ENCODE data around the gene NCK2. TPM values are rescaled to one million over a fixed set of nuclear protein-coding genes. Genes with fewer than 3 reads are reported as not detected.
A peak's percentile ranks its signal among the peaks of the same experiment; 100 is the strongest.

The NCK2 gene
- polyA plus RNA-seq, 1 of the 3 experiments (the other 2 are of a cell fraction): 42.8 TPM

DNA sequence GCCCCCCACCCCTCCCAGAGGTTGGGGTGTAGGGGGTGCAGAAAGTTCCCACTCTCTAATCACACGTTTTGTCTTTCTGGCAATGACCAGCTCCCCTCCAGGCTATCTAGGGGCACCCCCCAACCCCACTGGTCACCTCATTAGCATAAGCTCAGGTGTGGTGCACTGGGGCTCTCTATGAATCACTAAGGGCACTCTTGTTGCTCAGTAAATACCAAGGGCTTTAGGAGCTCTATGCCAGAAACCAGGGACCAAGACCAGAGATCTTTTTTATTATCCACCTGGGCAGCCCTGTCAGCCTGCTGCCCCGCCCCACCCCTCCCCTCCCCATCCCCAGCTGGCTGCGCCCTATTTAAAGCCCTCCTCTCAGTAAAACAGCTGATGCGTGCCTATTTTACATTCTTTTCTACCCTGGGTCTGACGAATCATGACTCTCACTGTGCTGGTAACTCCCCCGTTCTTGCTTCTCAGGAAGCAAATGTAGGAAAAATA is 24.3 kb downstream of the NCK2 start (continued):
- TF ChIP-seq, protein P1, sequence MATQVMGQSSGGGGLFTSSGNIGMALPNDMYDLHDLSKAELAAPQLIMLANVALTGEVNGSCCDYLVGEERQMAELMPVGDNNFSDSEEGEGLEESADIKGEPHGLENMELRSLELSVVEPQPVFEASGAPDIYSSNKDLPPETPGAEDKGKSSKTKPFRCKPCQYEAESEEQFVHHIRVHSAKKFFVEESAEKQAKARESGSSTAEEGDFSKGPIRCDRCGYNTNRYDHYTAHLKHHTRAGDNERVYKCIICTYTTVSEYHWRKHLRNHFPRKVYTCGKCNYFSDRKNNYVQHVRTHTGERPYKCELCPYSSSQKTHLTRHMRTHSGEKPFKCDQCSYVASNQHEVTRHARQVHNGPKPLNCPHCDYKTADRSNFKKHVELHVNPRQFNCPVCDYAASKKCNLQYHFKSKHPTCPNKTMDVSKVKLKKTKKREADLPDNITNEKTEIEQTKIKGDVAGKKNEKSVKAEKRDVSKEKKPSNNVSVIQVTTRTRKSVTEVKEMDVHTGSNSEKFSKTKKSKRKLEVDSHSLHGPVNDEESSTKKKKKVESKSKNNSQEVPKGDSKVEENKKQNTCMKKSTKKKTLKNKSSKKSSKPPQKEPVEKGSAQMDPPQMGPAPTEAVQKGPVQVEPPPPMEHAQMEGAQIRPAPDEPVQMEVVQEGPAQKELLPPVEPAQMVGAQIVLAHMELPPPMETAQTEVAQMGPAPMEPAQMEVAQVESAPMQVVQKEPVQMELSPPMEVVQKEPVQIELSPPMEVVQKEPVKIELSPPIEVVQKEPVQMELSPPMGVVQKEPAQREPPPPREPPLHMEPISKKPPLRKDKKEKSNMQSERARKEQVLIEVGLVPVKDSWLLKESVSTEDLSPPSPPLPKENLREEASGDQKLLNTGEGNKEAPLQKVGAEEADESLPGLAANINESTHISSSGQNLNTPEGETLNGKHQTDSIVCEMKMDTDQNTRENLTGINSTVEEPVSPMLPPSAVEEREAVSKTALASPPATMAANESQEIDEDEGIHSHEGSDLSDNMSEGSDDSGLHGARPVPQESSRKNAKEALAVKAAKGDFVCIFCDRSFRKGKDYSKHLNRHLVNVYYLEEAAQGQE (IDR thresholded peaks at IDR 0.05; ENCODE audit: low read depth, low read length): no peak
- TF ChIP-seq, protein P2, sequence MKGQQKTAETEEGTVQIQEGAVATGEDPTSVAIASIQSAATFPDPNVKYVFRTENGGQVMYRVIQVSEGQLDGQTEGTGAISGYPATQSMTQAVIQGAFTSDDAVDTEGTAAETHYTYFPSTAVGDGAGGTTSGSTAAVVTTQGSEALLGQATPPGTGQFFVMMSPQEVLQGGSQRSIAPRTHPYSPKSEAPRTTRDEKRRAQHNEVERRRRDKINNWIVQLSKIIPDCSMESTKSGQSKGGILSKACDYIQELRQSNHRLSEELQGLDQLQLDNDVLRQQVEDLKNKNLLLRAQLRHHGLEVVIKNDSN (IDR thresholded peaks at IDR 0.05; ENCODE audit: borderline replicate concordance, low read depth): no peak
- TF ChIP-seq, protein P3, sequence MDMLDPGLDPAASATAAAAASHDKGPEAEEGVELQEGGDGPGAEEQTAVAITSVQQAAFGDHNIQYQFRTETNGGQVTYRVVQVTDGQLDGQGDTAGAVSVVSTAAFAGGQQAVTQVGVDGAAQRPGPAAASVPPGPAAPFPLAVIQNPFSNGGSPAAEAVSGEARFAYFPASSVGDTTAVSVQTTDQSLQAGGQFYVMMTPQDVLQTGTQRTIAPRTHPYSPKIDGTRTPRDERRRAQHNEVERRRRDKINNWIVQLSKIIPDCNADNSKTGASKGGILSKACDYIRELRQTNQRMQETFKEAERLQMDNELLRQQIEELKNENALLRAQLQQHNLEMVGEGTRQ (IDR thresholded peaks at IDR 0.05; ENCODE audit: borderline replicate concordance, low read depth, low read length): no peak
- TF ChIP-seq MEF2A (IDR thresholded peaks at IDR 0.05; ENCODE audit: borderline replicate concordance, low read depth): no peak
- no peak for TF ChIP-seq EZH2phosphoT487 (IDR thresholded peaks at IDR 0.05; ENCODE audit: borderline replicate concordance, low read depth)
- no peak for TF ChIP-seq GATA2 (CRISPR knock-in tag; IDR thresholded peaks at IDR 0.05)
- no peak for TF ChIP-seq FOXM1 (IDR thresholded peaks at IDR 0.05; ENCODE audit: low read depth)
- TF ChIP-seq GABPA (IDR thresholded peaks at IDR 0.05; ENCODE audit: low read depth): no peak
- no peak for TF ChIP-seq CHD2 (IDR thresholded peaks at IDR 0.05; ENCODE audit: low read length, partially characterized antibody)
- no peak for TF ChIP-seq TEAD4 (IDR thresholded peaks at IDR 0.05; ENCODE audit: borderline replicate concordance, insufficient read depth)
- no peak for TF ChIP-seq FOSL2 (IDR thresholded peaks at IDR 0.05; ENCODE audit: borderline replicate concordance, low read depth)

DNA sequence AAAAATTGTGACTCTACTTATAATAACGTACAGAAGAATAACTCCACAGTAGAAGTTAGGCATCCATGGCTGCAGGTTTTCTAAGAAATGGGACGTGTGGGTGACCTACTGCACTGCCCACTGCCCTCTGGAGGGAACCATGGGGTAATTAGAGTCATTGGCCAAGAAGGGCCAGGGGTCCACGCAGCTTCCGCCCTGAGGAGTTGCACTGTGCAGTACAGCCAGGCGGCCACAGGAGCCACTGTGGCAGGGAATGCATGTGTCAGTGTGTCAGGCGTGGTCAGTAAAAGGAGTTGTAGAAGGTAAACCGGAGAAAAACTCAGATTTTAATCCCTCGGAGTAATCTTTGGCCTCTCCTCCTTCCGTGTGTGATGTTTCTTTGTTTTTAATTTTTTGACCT is 24.8 kb downstream of the NCK2 start:
- no peak for TF ChIP-seq ELF1 (IDR thresholded peaks at IDR 0.05)
- TF ChIP-seq, protein P4, sequence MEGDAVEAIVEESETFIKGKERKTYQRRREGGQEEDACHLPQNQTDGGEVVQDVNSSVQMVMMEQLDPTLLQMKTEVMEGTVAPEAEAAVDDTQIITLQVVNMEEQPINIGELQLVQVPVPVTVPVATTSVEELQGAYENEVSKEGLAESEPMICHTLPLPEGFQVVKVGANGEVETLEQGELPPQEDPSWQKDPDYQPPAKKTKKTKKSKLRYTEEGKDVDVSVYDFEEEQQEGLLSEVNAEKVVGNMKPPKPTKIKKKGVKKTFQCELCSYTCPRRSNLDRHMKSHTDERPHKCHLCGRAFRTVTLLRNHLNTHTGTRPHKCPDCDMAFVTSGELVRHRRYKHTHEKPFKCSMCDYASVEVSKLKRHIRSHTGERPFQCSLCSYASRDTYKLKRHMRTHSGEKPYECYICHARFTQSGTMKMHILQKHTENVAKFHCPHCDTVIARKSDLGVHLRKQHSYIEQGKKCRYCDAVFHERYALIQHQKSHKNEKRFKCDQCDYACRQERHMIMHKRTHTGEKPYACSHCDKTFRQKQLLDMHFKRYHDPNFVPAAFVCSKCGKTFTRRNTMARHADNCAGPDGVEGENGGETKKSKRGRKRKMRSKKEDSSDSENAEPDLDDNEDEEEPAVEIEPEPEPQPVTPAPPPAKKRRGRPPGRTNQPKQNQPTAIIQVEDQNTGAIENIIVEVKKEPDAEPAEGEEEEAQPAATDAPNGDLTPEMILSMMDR (IDR thresholded peaks at IDR 0.05): peak; percentile 8; the same call in 1 of the 2 replicates
- TF ChIP-seq FOXJ3 (CRISPR knock-in tag; IDR thresholded peaks at IDR 0.05): no peak
- TF ChIP-seq, protein P5, sequence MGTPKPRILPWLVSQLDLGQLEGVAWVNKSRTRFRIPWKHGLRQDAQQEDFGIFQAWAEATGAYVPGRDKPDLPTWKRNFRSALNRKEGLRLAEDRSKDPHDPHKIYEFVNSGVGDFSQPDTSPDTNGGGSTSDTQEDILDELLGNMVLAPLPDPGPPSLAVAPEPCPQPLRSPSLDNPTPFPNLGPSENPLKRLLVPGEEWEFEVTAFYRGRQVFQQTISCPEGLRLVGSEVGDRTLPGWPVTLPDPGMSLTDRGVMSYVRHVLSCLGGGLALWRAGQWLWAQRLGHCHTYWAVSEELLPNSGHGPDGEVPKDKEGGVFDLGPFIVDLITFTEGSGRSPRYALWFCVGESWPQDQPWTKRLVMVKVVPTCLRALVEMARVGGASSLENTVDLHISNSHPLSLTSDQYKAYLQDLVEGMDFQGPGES (IDR thresholded peaks at IDR 0.05; ENCODE audit: low read depth, low read length): no peak
- TF ChIP-seq RCOR1 (IDR thresholded peaks at IDR 0.05; ENCODE audit: low read length): no peak
- TF ChIP-seq RXRA (IDR thresholded peaks at IDR 0.05; ENCODE audit: borderline replicate concordance, low read depth): no peak
- TF ChIP-seq, protein P2 (IDR thresholded peaks at IDR 0.05; ENCODE audit: borderline replicate concordance, low read depth): no peak
- TF ChIP-seq, protein P6, sequence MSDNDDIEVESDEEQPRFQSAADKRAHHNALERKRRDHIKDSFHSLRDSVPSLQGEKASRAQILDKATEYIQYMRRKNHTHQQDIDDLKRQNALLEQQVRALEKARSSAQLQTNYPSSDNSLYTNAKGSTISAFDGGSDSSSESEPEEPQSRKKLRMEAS (IDR thresholded peaks at IDR 0.05; ENCODE audit: low read depth): no peak
- H3K27me3 ChIP-seq (ENCODE audit: insufficient read depth): no peaks in the 10 kb centered on the region
- no peak overlapping the region for H3K4me3 ChIP-seq (ENCODE audit: low read depth in 2 of 2, low read length in 1 of 2)
- no peaks in the 10 kb centered on the region; a peak in 1 of 4 replicates for H3K4me1 ChIP-seq (ENCODE audit: control insufficient read depth in 1 of 2, insufficient read depth in 2 of 2, low read depth in 1 of 2, low read length in 1 of 2)
- DNase-seq: peak; percentile 40
- 95% methylated on average over 7 of the region's 9 CpGs for WGBS (ENCODE audit: low lambda C conversion rate)
- no peak overlapping the region for H3K4me2 ChIP-seq
- POLR2A ChIA-PET: no interaction called here
- H3K9me2 ChIP-seq: no peaks in the 10 kb centered on the region
- peaks cover 8 to 10% of the 10 kb centered on the region in 2 experiments for H3K36me3 ChIP-seq (replicated peaks in 1 of 2; ENCODE audit: control insufficient read depth in 1 of 2, insufficient read depth in 2 of 2, low read length in 1 of 2)
- no peaks in the 10 kb centered on the region for H3F3A ChIP-seq (replicated peaks; ENCODE audit: insufficient read depth)
- no peak overlapping the region for H3K27ac ChIP-seq (ENCODE audit: low read depth in 2 of 2, low read length in 1 of 2)
- CTCF ChIA-PET: interaction anchor here (1.0 to 1.1 kb wide), 2 partner anchors 8 to 10 kb away, joined by 3 to 4 read pairs; no protein-coding TSS in a partner anchor
- no peak overlapping the region for H2AFZ ChIP-seq (ENCODE audit: low read depth)
- peaks cover 62% of the 10 kb centered on the region for H3K79me2 ChIP-seq (ENCODE audit: insufficient read depth)
- H4K20me1 ChIP-seq (ENCODE audit: insufficient read depth): peaks cover 44% of the 10 kb centered on the region
- no peaks in the 10 kb centered on the region for H3K9me3 ChIP-seq
- no peak overlapping the region for H3K9ac ChIP-seq

Measured in SK-N-SH (cell line).